ENCODE data around the gene FLYWCH1. TPM values are rescaled to one million over a fixed set of nuclear protein-coding genes. Genes with fewer than 3 reads are reported as not detected.

FLYWCH1 gene
- total and polyA plus RNA-seq, 9 of the 15 experiments (the other 6 are each of a cell fraction or from before 2014, with no cell fraction given) = 0.18 to 33.6 (median 11.3) TPM

GRCh38 chr16:2867661-2867986, 44.1 kb upstream of the FLYWCH1 start:
- DNase-seq (ENCODE audit: extremely low read depth in 1 of 4, low spot score in 3 of 4) = no peak
- peak; percentile 76 for TF ChIP-seq EGR1 (conservative IDR thresholded peaks at IDR 0.05)
- TF ChIP-seq GABPA (tag; conservative IDR thresholded peaks at IDR 0.05; ENCODE audit: low read depth) = 0 out of 2 replicates have a peak, but pooled peaks have one; percentile 70
- TF ChIP-seq ZMIZ1 (IDR thresholded peaks at IDR 0.05; ENCODE audit: low read depth in 2 of 2, low read length in 2 of 2) = no peak
- no peak for TF ChIP-seq CBX3 (IDR thresholded peaks at IDR 0.05; ENCODE audit: borderline replicate concordance in 1 of 2, low read length in 2 of 2)
- TF ChIP-seq RBM34 (IDR thresholded peaks at IDR 0.05; ENCODE audit: borderline replicate concordance, insufficient read depth, low read length) = no peak
- no peak for TF ChIP-seq CHD1 (IDR thresholded peaks at IDR 0.05; ENCODE audit: low read length)
- no peak for TF ChIP-seq POLR2G (IDR thresholded peaks at IDR 0.05; ENCODE audit: low read depth, low read length)
- TF ChIP-seq TAF15 (IDR thresholded peaks at IDR 0.05; ENCODE audit: low read depth, low read length) = no peak
- no peak for TF ChIP-seq NR3C1 (CRISPR knock-in tag; IDR thresholded peaks at IDR 0.05)
- no peak for TF ChIP-seq ZBTB9 (CRISPR knock-in tag; IDR thresholded peaks at IDR 0.05)
- peak overlapping the region; percentile 100 for H2AFZ ChIP-seq (ENCODE audit: low read depth, low read length)
- peak overlapping the region; percentile 74 to 93; a peak in 3 of 4 replicates for H3K9ac ChIP-seq (ENCODE audit: insufficient read depth in 1 of 2, low read depth in 2 of 2, low read length in 2 of 2)
- in situ Hi-C loops (cut with MboI) = no loop called here
- H3K36me3 ChIP-seq (ENCODE audit: control insufficient read depth, insufficient read depth, low read length) = no peaks in the 10 kb centered on the region
- intact Hi-C loops (cut with micrococcal nuclease) = no loop called here
- peak overlapping the region; percentile 52 for H3K4me3 ChIP-seq
- FAIRE-seq = no peak
- H3K4me1 ChIP-seq (replicated peaks in 1 of 2; ENCODE audit: control insufficient read depth in 2 of 2, insufficient read depth in 2 of 2, low read length in 2 of 2) = peaks cover 4 to 8% of the 10 kb centered on the region in 2 experiments; a peak in 3 of 5 replicates
- ChIA-PET POLR2A (interaction anchor here (0.7 to 1.8 kb wide), 5 partner anchors 14 to 115 kb away, joined by 3 to 6 read pairs (median 3); partner anchors contain the start of gene SRRM2), CTCF (ENCODE audit: low intra/inter-chr PET ratio) (interaction anchor here (0.6 to 2.4 kb wide), 6 partner anchors 13 to 1094 kb away, joined by 3 to 23 read pairs (median 4); partner anchors contain the start of gene MRPS34)
- no peak for ATAC-seq
- no peaks in the 10 kb centered on the region for H4K20me1 ChIP-seq (replicated peaks; ENCODE audit: control insufficient read depth, insufficient read depth, low read length)
- BruUV-seq (replicated peaks) = TSS peak; percentile 94
- H3K9me3 ChIP-seq (replicated peaks; ENCODE audit: control insufficient read depth, insufficient read depth, low read depth, low read length) = no peaks in the 10 kb centered on the region
- H3K4me2 ChIP-seq (ENCODE audit: insufficient read depth, low read length) = peak overlapping the region; percentile 93
- 42% methylated on average over 8 of the region's 8 CpGs for WGBS (ENCODE audit: insufficient coverage, low coverage, missing lambda C conversion rate)
- H3K27ac ChIP-seq (ENCODE audit: extremely low read depth, low read depth, low read length) = peak overlapping the region; percentile 87
- no peaks in the 10 kb centered on the region for H3K79me2 ChIP-seq (ENCODE audit: control insufficient read depth, insufficient read depth, low read length)
- H3K27me3 ChIP-seq (ENCODE audit: control insufficient read depth in 2 of 2, insufficient read depth in 2 of 2, low read length in 2 of 2) = peaks cover 3 to 10% of the 10 kb centered on the region in 2 experiments; a peak in 2 of 5 replicates
- H3K9me1 ChIP-seq (ENCODE audit: control insufficient read depth, insufficient read depth, low read length) = no peaks in the 10 kb centered on the region

Measured in K562 (cell line).